IMR-90 (cell line): ENCODE results near the gene KRT6C. TPM values are rescaled to one million over a fixed set of nuclear protein-coding genes. Genes with fewer than 3 reads are reported as not detected.

Experiments
- ATAC-seq: fragments of 200-7000 bp; cut with Tn5 transposase; 2 replicates; pipeline ENCODE4 v1.9.1; 2020; ENCODE audit warnings: low read depth, mild to moderate bottlenecking, moderate library complexity
- BruUV-seq: library from RNA; stranded (reverse); fragments of 400-500 nt; replicated peaks from 2 replicates; lab custom pipeline; 2021; lab: Mats Ljungman, UMichigan
- CTCF ChIA-PET: fragments of 300-600 bp; formaldehyde crosslinking; extraction: SDS; loops from one replicate; lab custom pipeline; 2021; ENCODE audit warnings: antibody characterized with exemption; lab: Yijun Ruan, JAX
- POLR2A ChIA-PET: fragments of 300-600 bp; sonication (Branson Sonifier 250); formaldehyde crosslinking; loops from one replicate; lab custom pipeline; 2022; ENCODE audit warnings: antibody characterized with exemption; ENCODE audit not compliant: unreplicated experiment; lab: Charles Lee
- DNase-seq: peaks from one replicate; pipeline ENCODE4 v3.0.0; 2013
- H2AFZ ChIP-seq: replicated peaks from 2 replicates; pipeline ENCODE3; 2013; ENCODE audit warnings: low read length, mild to moderate bottlenecking; ENCODE audit not compliant: poor library complexity
- H2AK5ac ChIP-seq: 2 replicates; pipeline ENCODE4 v1.6.1; 2013; ENCODE audit warnings: low read depth, low read length, inconsistent platforms
- H2AK9ac ChIP-seq: replicated peaks from 2 replicates; pipeline ENCODE3; 2013; ENCODE audit warnings: mild to moderate bottlenecking, low read depth, low read length, moderate library complexity; ENCODE audit not compliant: poor library complexity
- H2BK120ac ChIP-seq: 2 replicates; pipeline ENCODE4 v1.6.1; 2013; ENCODE audit warnings: low read depth, low read length, inconsistent platforms
- H2BK15ac ChIP-seq: 3 replicates; pipeline ENCODE4 v1.6.1; 2013; ENCODE audit warnings: low read depth, low read length, inconsistent platforms
- H2BK20ac ChIP-seq: 2 replicates; pipeline ENCODE4 v1.6.1; 2013; ENCODE audit warnings: low read depth, mild to moderate bottlenecking, inconsistent platforms, low read length, moderate library complexity
- H2BK5ac ChIP-seq: 2 replicates; pipeline ENCODE4 v1.6.1; 2013; ENCODE audit warnings: mild to moderate bottlenecking, low read depth, low read length, inconsistent platforms; ENCODE audit not compliant: poor library complexity, severe bottlenecking
- H3K14ac ChIP-seq: replicated peaks from 2 replicates; pipeline ENCODE4 v1.6.1; 2013; ENCODE audit warnings: low read depth, low read length, inconsistent platforms
- H3K18ac ChIP-seq: 2 replicates; pipeline ENCODE4 v1.6.1; 2013; ENCODE audit warnings: low read depth, low read length, control low read depth
- H3K23ac ChIP-seq: 2 replicates; pipeline ENCODE4 v1.6.1; 2013; ENCODE audit warnings: low read depth, low read length, inconsistent platforms
- H3K27ac ChIP-seq: 2 replicates; pipeline ENCODE4 v1.5.1; 2013; ENCODE audit warnings: mild to moderate bottlenecking, control low read depth, low read length; ENCODE audit not compliant: insufficient read depth
- H3K27me3 ChIP-seq: 2 replicates; pipeline ENCODE4 v1.6.1; 2013; ENCODE audit warnings: low read length; ENCODE audit not compliant: control insufficient read depth, insufficient read depth
- H3K36me3 ChIP-seq: 2 replicates; pipeline ENCODE4 v1.6.1; 2013; ENCODE audit warnings: low read length, mixed read lengths; ENCODE audit not compliant: control insufficient read depth, insufficient read depth
- H3K4ac ChIP-seq: 2 replicates; pipeline ENCODE4 v1.6.1; 2013; ENCODE audit warnings: low read depth, low read length, inconsistent platforms
- H3K4me1 ChIP-seq: 2 replicates; pipeline ENCODE4 v1.6.1; 2013; ENCODE audit warnings: low read length, mixed read lengths; ENCODE audit not compliant: control insufficient read depth, insufficient read depth
- H3K4me2 ChIP-seq: 2 replicates; pipeline ENCODE4 v1.6.1; 2013; ENCODE audit warnings: low read depth, mild to moderate bottlenecking, control low read depth, low read length, moderate library complexity
- H3K4me3 ChIP-seq: 2 replicates; pipeline ENCODE4 v1.5.1; 2013; ENCODE audit warnings: low read depth, mild to moderate bottlenecking, control low read depth, low read length, moderate library complexity; ENCODE audit not compliant: insufficient read depth
- H3K56ac ChIP-seq: 2 replicates; pipeline ENCODE4 v1.6.1; 2013; ENCODE audit warnings: low read length, inconsistent platforms; ENCODE audit not compliant: insufficient read depth; ENCODE audit errors: extremely low read depth
- H3K79me1 ChIP-seq, 2 experiments: 2 replicates each; pipeline ENCODE4 v1.6.1; 2013; ENCODE audit warnings: low read length in 2 of 2, inconsistent platforms in 1 of 2, low read depth in 1 of 2
- H3K9ac ChIP-seq: 2 replicates; pipeline ENCODE4 v1.6.1; 2013; ENCODE audit warnings: low read depth, low read length, control low read depth
- H3K9me1 ChIP-seq: 2 replicates; pipeline ENCODE4 v1.6.1; 2013; ENCODE audit warnings: low read length, inconsistent platforms; ENCODE audit not compliant: insufficient read depth
- H3K9me3 ChIP-seq: 2 replicates; pipeline ENCODE4 v1.6.1; 2013; ENCODE audit warnings: low read length; ENCODE audit not compliant: control insufficient read depth, insufficient read depth
- H4K20me1 ChIP-seq: 2 replicates; pipeline ENCODE4 v1.6.1; 2013; ENCODE audit warnings: low read length, inconsistent platforms; ENCODE audit not compliant: insufficient read depth
- H4K5ac ChIP-seq: 2 replicates; pipeline ENCODE4 v1.6.1; 2013; ENCODE audit warnings: mild to moderate bottlenecking, low read depth, low read length, control low read depth
- H4K8ac ChIP-seq, 2 experiments: 2 replicates each; pipeline ENCODE4 v1.6.1; 2013; ENCODE audit warnings: low read depth in 2 of 2, low read length in 2 of 2, control low read depth in 1 of 2, inconsistent platforms in 1 of 2
- H4K91ac ChIP-seq: 2 replicates; pipeline ENCODE4 v1.6.1; 2013; ENCODE audit warnings: low read depth, low read length, inconsistent platforms; ENCODE audit not compliant: insufficient read depth
- BHLHE40 ChIP-seq: fragments of 150-350 bp; IDR thresholded peaks from 2 replicates; pipeline ENCODE4 v1.6.1; 2016; ENCODE audit warnings: mild to moderate bottlenecking, low read depth, low read length
- CEBPB ChIP-seq: IDR thresholded peaks from 2 replicates; pipeline ENCODE4 v1.6.1; 2012; ENCODE audit warnings: low read depth, low read length, improper control_type of control experiment
- CHD1 ChIP-seq: IDR thresholded peaks from 2 replicates; pipeline ENCODE4 v1.6.1; 2012; ENCODE audit warnings: low read depth, low read length, improper control_type of control experiment
- ELK1 ChIP-seq: fragments of 150-350 bp; IDR thresholded peaks from 2 replicates; pipeline ENCODE4 v1.6.1; 2016; ENCODE audit warnings: low read depth, mild to moderate bottlenecking, low read length, moderate library complexity, borderline replicate concordance
- FOS ChIP-seq: fragments of 150-350 bp; IDR thresholded peaks from 2 replicates; pipeline ENCODE4 v1.6.1; 2016; ENCODE audit warnings: low read depth, low read length
- MAFK ChIP-seq: IDR thresholded peaks from 2 replicates; pipeline ENCODE4 v1.6.1; 2012; ENCODE audit warnings: low read depth, low read length, improper control_type of control experiment
- MAZ ChIP-seq: IDR thresholded peaks from 2 replicates; pipeline ENCODE4 v1.6.1; 2012; ENCODE audit warnings: low read depth, mild to moderate bottlenecking, low read length, improper control_type of control experiment, moderate library complexity, borderline replicate concordance
- MXI1 ChIP-seq: IDR thresholded peaks from 2 replicates; pipeline ENCODE4 v1.6.1; 2012; ENCODE audit warnings: low read depth, mild to moderate bottlenecking, low read length, moderate library complexity, borderline replicate concordance
- NFE2L2 ChIP-seq: fragments of 150-350 bp; IDR thresholded peaks from 2 replicates; pipeline ENCODE4 v1.6.1; 2016; ENCODE audit warnings: low read depth, mild to moderate bottlenecking, low read length
- POLR2A ChIP-seq: IDR thresholded peaks from 2 replicates; pipeline ENCODE4 v1.6.1; 2012; ENCODE audit warnings: mild to moderate bottlenecking, low read depth, low read length
- RAD21 ChIP-seq: IDR thresholded peaks from 2 replicates; pipeline ENCODE4 v1.6.1; 2012; ENCODE audit warnings: low read length, improper control_type of control experiment
- RCOR1 ChIP-seq: IDR thresholded peaks from 2 replicates; pipeline ENCODE4 v1.6.1; 2012; ENCODE audit warnings: mild to moderate bottlenecking, low read length, improper control_type of control experiment; ENCODE audit not compliant: insufficient replicate concordance
- RFX5 ChIP-seq: IDR thresholded peaks from 2 replicates; pipeline ENCODE4 v1.8.0; 2012; ENCODE audit warnings: low read depth, mild to moderate bottlenecking, low read length, moderate library complexity
- SMC3 ChIP-seq: fragments of 150-350 bp; IDR thresholded peaks from 2 replicates; pipeline ENCODE4 v1.6.1; 2016; ENCODE audit warnings: low read depth, mild to moderate bottlenecking, antibody characterized with exemption, low read length, moderate library complexity
- USF2 ChIP-seq: fragments of 150-350 bp; IDR thresholded peaks from 2 replicates; pipeline ENCODE4 v1.6.1; 2017; ENCODE audit warnings: mild to moderate bottlenecking, antibody characterized with exemption, low read length, low read depth
- dilution Hi-C: fragments of 300-500 bp; cut with HindIII; formaldehyde crosslinking; loops from one replicate; pipeline ENCODE4 v1.14.3; 2018; ENCODE audit warnings: low sequenced_read_pairs; ENCODE audit not compliant: unreplicated experiment
- in situ Hi-C: fragments of 300-500 bp; cut with MboI; formaldehyde crosslinking; loops from 3 replicates; pipeline ENCODE4 v1.14.3; 2019; ENCODE audit warnings: low sequenced_read_pairs, inconsistent platforms, mixed read lengths
- intact Hi-C: fragments of 100-400 bp; cut with micrococcal nuclease; formaldehyde crosslinking; loops from 2 replicates; pipeline ENCODE4 v1.10.0; 2022
- polyA plus RNA-seq, 3 experiments: library from polyadenylated mRNA; depleted of rRNA; stranded (reverse); fragments of >200 nt; gene quantifications; 2 replicates each; pipeline ENCODE4 v1.2.3, GENCODE V29; 2012; ENCODE audit warnings: low replicate concordance in 1 of 3
- total RNA-seq: library from RNA; depleted of rRNA; stranded (reverse); fragments of >200 nt; gene quantifications from 2 replicates; pipeline ENCODE4 v1.2.3, GENCODE V29; 2012
- TF ChIP-seq, protein P1 (sequence below): conservative IDR thresholded peaks from 2 replicates; pipeline ENCODE4 v1.5.1; 2012; ENCODE audit warnings: mild to moderate bottlenecking, low read depth, low read length, improper control_type of control experiment

Gene KRT6C
- total and polyA plus RNA-seq, 2 of the 4 experiments (the other 2 are of a cell fraction) = not detected

DNA sequence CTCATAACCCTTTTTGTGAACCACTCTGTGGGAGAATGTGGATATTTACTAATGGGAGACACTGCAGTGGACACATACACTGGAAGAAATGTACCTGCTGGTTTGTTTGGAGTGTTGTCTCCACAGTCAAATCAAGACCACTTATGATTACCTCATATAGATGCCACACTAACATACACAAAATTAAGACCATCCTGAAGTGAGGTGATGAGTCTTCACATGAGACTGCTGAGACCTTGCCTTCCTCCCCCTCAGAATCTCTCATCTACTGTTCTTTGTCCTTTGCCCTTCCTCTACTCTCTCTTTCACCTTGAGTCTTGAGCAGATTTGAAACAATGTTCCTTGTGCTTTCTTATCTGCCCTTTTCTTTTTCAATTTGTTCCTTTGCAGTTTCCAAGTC is 15.1 kb upstream of the KRT6C start:
- Histone ChIP-seq H3K79me1 (no peaks in the 10 kb centered on the region), H4K20me1 (no peaks in the 10 kb centered on the region), H2AFZ (no peak overlapping the region), H3K4me2 (no peak overlapping the region), H3K4me1 (no peaks in the 10 kb centered on the region), H3K27me3 (peaks cover 9% of the 10 kb centered on the region), H2AK5ac (no peak overlapping the region), H2BK15ac (no peak overlapping the region), H3K9ac (no peak overlapping the region), H3K27ac (no peak overlapping the region), H4K5ac (no peak overlapping the region), H3K9me1 (no peaks in the 10 kb centered on the region), H4K91ac (no peak overlapping the region), H3K56ac (no peak overlapping the region), H3K14ac (no peak overlapping the region), H2BK20ac (no peak overlapping the region), H2AK9ac (no peak overlapping the region), H3K36me3 (no peaks in the 10 kb centered on the region), H2BK120ac (no peak overlapping the region), H3K9me3 (no peaks in the 10 kb centered on the region), H2BK5ac (no peak overlapping the region), H4K8ac (no peak overlapping the region), H3K4ac (no peak overlapping the region), H3K4me3 (no peak overlapping the region), H3K23ac (no peak overlapping the region), H3K18ac (no peak overlapping the region)
- BruUV-seq = no TSS peak
- ChIA-PET POLR2A (no interaction called here), CTCF (no interaction called here)
- in situ Hi-C loops (no loop called here), intact Hi-C loops (no loop called here), dilution Hi-C loops (no loop called here)
- DNase-seq (no peak), ATAC-seq (no peak)
- no peak for TF ChIP-seq MAFK
- TF ChIP-seq BHLHE40 = no peak
- TF ChIP-seq RCOR1 = no peak
- no peak for TF ChIP-seq RFX5
- no peak for TF ChIP-seq USF2
- TF ChIP-seq CHD1 = no peak
- no peak for TF ChIP-seq SMC3
- no peak for TF ChIP-seq RAD21
- no peak for TF ChIP-seq POLR2A
- TF ChIP-seq MXI1 = no peak
- no peak for TF ChIP-seq NFE2L2
- no peak for TF ChIP-seq MAZ
- TF ChIP-seq ELK1 = no peak
- no peak for TF ChIP-seq FOS
- TF ChIP-seq, protein P1, sequence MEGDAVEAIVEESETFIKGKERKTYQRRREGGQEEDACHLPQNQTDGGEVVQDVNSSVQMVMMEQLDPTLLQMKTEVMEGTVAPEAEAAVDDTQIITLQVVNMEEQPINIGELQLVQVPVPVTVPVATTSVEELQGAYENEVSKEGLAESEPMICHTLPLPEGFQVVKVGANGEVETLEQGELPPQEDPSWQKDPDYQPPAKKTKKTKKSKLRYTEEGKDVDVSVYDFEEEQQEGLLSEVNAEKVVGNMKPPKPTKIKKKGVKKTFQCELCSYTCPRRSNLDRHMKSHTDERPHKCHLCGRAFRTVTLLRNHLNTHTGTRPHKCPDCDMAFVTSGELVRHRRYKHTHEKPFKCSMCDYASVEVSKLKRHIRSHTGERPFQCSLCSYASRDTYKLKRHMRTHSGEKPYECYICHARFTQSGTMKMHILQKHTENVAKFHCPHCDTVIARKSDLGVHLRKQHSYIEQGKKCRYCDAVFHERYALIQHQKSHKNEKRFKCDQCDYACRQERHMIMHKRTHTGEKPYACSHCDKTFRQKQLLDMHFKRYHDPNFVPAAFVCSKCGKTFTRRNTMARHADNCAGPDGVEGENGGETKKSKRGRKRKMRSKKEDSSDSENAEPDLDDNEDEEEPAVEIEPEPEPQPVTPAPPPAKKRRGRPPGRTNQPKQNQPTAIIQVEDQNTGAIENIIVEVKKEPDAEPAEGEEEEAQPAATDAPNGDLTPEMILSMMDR = no peak
- TF ChIP-seq CEBPB = no peak
